KMS-11 (cell line): ENCODE data around the gene B3GAT3.

ENCODE experiments used
- H2AFZ ChIP-seq: fragments of 200-600 bp; sonication (generic); 2 replicates; pipeline ENCODE4 v1.6.1; 2016; ENCODE audit warnings: antibody characterized with exemption, mixed run types, low read depth
- H3K27ac ChIP-seq: fragments of 200-600 bp; sonication (generic); 2 replicates; pipeline ENCODE4 v1.6.1; 2016; ENCODE audit warnings: mild to moderate bottlenecking, mixed run types
- H3K27me3 ChIP-seq: fragments of 200-600 bp; sonication (generic); 2 replicates; pipeline ENCODE4 v1.6.1; 2017; ENCODE audit warnings: mild to moderate bottlenecking, low read depth, mixed run types, moderate library complexity; ENCODE audit not compliant: insufficient read depth
- H3K36me3 ChIP-seq: fragments of 200-600 bp; sonication (generic); 2 replicates; pipeline ENCODE4 v1.6.1; 2017; ENCODE audit warnings: mild to moderate bottlenecking, mixed run types; ENCODE audit not compliant: insufficient read depth
- H3K4me1 ChIP-seq: fragments of 200-600 bp; sonication (generic); 2 replicates; pipeline ENCODE4 v1.6.1; 2016; ENCODE audit warnings: mild to moderate bottlenecking, low read depth, mixed run types; ENCODE audit not compliant: poor library complexity, severe bottlenecking
- H3K4me2 ChIP-seq: fragments of 200-600 bp; sonication (generic); 2 replicates; pipeline ENCODE4 v1.7.0; 2016; ENCODE audit warnings: mild to moderate bottlenecking, mixed run types
- H3K4me3 ChIP-seq: fragments of 200-600 bp; sonication (generic); IDR thresholded peaks from 2 replicates; pipeline ENCODE4 v1.6.1; 2017; ENCODE audit warnings: low read depth, low read length, mixed read lengths; ENCODE audit not compliant: insufficient read depth
- H3K79me2 ChIP-seq: fragments of 200-600 bp; sonication (generic); 2 replicates; pipeline ENCODE4 v1.6.1; 2016; ENCODE audit warnings: low read depth, mixed run types; ENCODE audit not compliant: insufficient read depth
- H3K9ac ChIP-seq: fragments of 200-600 bp; sonication (generic); 2 replicates; pipeline ENCODE4 v1.6.1; 2016; ENCODE audit warnings: mild to moderate bottlenecking, mixed run types
- H4K20me1 ChIP-seq: fragments of 200-600 bp; sonication (generic); 2 replicates; pipeline ENCODE4 v1.6.1; 2016; ENCODE audit warnings: mild to moderate bottlenecking, mixed run types; ENCODE audit not compliant: insufficient read depth
- TF ChIP-seq, protein P1 (sequence below): fragments of 200-600 bp; sonication (generic); conservative IDR thresholded peaks from 2 replicates; pipeline ENCODE4 v1.6.1; 2017; ENCODE audit warnings: low read depth, mild to moderate bottlenecking, antibody characterized with exemption, low read length, moderate library complexity, mixed read lengths

Gene B3GAT3

DNA sequence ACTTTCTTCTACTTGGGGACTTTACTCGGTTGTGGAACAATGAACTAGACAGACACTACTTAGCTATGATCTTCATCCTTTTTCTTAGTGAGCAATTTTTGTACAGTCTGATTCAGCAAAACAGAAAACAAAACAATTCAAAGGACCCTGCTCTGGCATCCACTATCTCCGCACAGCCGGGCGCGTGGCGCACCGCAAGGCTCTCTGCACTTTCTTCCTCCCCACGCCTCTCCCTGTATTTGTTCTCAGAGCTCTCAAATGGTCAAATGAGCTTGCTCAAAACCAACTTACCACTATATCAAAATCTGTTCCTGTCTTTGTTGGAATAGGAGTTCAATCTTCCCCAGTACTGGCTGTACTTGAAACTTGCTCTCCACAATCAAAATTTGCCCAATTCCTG lies 55.5 kb downstream of the B3GAT3 start:
- no peak overlapping the region; the same call in 1 of the 2 replicates for H3K27ac ChIP-seq
- TF ChIP-seq, protein P1, sequence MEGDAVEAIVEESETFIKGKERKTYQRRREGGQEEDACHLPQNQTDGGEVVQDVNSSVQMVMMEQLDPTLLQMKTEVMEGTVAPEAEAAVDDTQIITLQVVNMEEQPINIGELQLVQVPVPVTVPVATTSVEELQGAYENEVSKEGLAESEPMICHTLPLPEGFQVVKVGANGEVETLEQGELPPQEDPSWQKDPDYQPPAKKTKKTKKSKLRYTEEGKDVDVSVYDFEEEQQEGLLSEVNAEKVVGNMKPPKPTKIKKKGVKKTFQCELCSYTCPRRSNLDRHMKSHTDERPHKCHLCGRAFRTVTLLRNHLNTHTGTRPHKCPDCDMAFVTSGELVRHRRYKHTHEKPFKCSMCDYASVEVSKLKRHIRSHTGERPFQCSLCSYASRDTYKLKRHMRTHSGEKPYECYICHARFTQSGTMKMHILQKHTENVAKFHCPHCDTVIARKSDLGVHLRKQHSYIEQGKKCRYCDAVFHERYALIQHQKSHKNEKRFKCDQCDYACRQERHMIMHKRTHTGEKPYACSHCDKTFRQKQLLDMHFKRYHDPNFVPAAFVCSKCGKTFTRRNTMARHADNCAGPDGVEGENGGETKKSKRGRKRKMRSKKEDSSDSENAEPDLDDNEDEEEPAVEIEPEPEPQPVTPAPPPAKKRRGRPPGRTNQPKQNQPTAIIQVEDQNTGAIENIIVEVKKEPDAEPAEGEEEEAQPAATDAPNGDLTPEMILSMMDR, result no peak
- H3K79me2 ChIP-seq, result peaks cover 75% of the 10 kb centered on the region
- H3K4me1 ChIP-seq, result peaks cover 74% of the 10 kb centered on the region
- H3K9ac ChIP-seq, result no peak overlapping the region
- H3K4me3 ChIP-seq, result no peak overlapping the region
- H3K36me3 ChIP-seq, result peaks cover 39% of the 10 kb centered on the region; the same call in 1 of the 2 replicates
- no peaks in the 10 kb centered on the region for H3K27me3 ChIP-seq
- no peaks in the 10 kb centered on the region for H4K20me1 ChIP-seq
- no peak overlapping the region for H3K4me2 ChIP-seq
- H2AFZ ChIP-seq, result no peak overlapping the region
